K562 (cell line): Measurements from ENCODE around the gene CLEC10A. TPM values are rescaled to one million over a fixed set of nuclear protein-coding genes. Genes with fewer than 3 reads are reported as not detected.
A peak's percentile ranks its signal among the peaks of the same experiment; 100 is the strongest.

Experiments
- ATAC-seq: fragments of 200-7000 bp; cut with Tn5 transposase; 3 replicates; pipeline ENCODE4 v1.9.1; 2020; ENCODE audit warnings: moderate library complexity
- BruUV-seq: library from RNA; stranded (reverse); fragments of 400-500 nt; replicated peaks from 2 replicates; lab custom pipeline; 2021; lab: Mats Ljungman, UMichigan
- CTCF ChIA-PET: fragments of 300-600 bp; formaldehyde crosslinking; extraction: SDS; loops from one replicate; lab custom pipeline; 2021; ENCODE audit warnings: low intra/inter-chr PET ratio; lab: Yijun Ruan, JAX
- POLR2A ChIA-PET: fragments of 300-600, 350-650 bp; sonication (Branson Sonifier 250); formaldehyde crosslinking; extraction: SDS; loops from one replicate; lab custom pipeline; 2021; ENCODE audit warnings: antibody characterized with exemption, inconsistent platforms; lab: Yijun Ruan, JAX
- DNase-seq, 4 experiments: peaks; one replicate each; pipeline versions ENCODE4 v3.0.0 to v3.0.0-alpha.2; 2011 to 2018; ENCODE audit warnings: low spot score in 3 of 4, mixed read lengths in 3 of 4; ENCODE audit errors: extremely low read depth in 1 of 4
- FAIRE-seq: peaks from 2 replicates; lab custom pipeline; 2011; peaks lifted over from hg19 to GRCh38; lab: Jason Lieb, UNC
- H2AFZ ChIP-seq: 2 replicates; pipeline ENCODE4 v1.6.0; 2011; ENCODE audit warnings: low read depth, low read length, control low read depth, inconsistent platforms
- H3K27ac ChIP-seq: fragments of 200-600 bp; 3 replicates; pipeline ENCODE4 v1.8.0; 2011; ENCODE audit warnings: low read depth, mild to moderate bottlenecking, control low read depth, inconsistent platforms, low read length, moderate library complexity, mixed read lengths; ENCODE audit errors: extremely low read depth
- H3K27me3 ChIP-seq, 2 experiments: fragments of 300-600 bp in 1 of 2; 2 replicates in 1 of 2; 3 replicates in 1 of 2; pipeline versions ENCODE4 v1.6.0 to v1.8.0; 2011; ENCODE audit warnings: inconsistent platforms in 2 of 2, low read length in 2 of 2, mild to moderate bottlenecking in 1 of 2, mixed read lengths in 1 of 2, moderate library complexity in 1 of 2; ENCODE audit not compliant: control insufficient read depth in 2 of 2, insufficient read depth in 2 of 2
- H3K36me3 ChIP-seq: fragments of 300-600 bp; 3 replicates; pipeline ENCODE4 v1.8.0; 2011; ENCODE audit warnings: mild to moderate bottlenecking, low read length, inconsistent platforms; ENCODE audit not compliant: control insufficient read depth, insufficient read depth
- H3K4me1 ChIP-seq, 2 experiments: fragments of 200-600 bp in 1 of 2; replicated peaks in 1 of 2; 2 replicates in 1 of 2; 3 replicates in 1 of 2; pipeline versions ENCODE4 v1.5.1 to v1.8.0; 2011; ENCODE audit warnings: inconsistent platforms in 2 of 2, low read length in 2 of 2, mild to moderate bottlenecking in 1 of 2, mixed read lengths in 1 of 2, moderate library complexity in 1 of 2; ENCODE audit not compliant: control insufficient read depth in 2 of 2, insufficient read depth in 2 of 2
- H3K4me2 ChIP-seq: 2 replicates; pipeline ENCODE4 v1.6.1; 2011; ENCODE audit warnings: low read length, control low read depth, inconsistent platforms, mixed read lengths; ENCODE audit not compliant: insufficient read depth
- H3K4me3 ChIP-seq: fragments of 200-600 bp; sonication (generic), shearing (Covaris generic); 2 replicates; pipeline ENCODE4 v1.5.1; 2016; ENCODE audit warnings: control low read depth, inconsistent platforms
- H3K79me2 ChIP-seq: fragments of 200-600 bp; 3 replicates; pipeline ENCODE4 v1.8.0; 2011; ENCODE audit warnings: low read length, inconsistent platforms; ENCODE audit not compliant: control insufficient read depth, insufficient read depth
- H3K9ac ChIP-seq, 2 experiments: 2 replicates each; pipeline versions ENCODE4 v1.6.0 to v1.6.1; 2011; ENCODE audit warnings: low read depth in 2 of 2, low read length in 2 of 2, control low read depth in 1 of 2, inconsistent platforms in 1 of 2, mild to moderate bottlenecking in 1 of 2, mixed read lengths in 1 of 2; ENCODE audit not compliant: insufficient read depth in 1 of 2
- H3K9me1 ChIP-seq: one replicate; pipeline ENCODE4 v1.6.0; 2011; ENCODE audit warnings: inconsistent platforms, mild to moderate bottlenecking, low read length, moderate library complexity; ENCODE audit not compliant: control insufficient read depth, insufficient read depth
- H3K9me3 ChIP-seq: replicated peaks from 2 replicates; pipeline ENCODE4 v1.5.1; 2011; ENCODE audit warnings: low read depth, low read length, inconsistent platforms; ENCODE audit not compliant: control insufficient read depth, insufficient read depth
- H4K20me1 ChIP-seq: replicated peaks from 2 replicates; pipeline ENCODE4 v1.6.1; 2011; ENCODE audit warnings: low read length, inconsistent platforms, mixed read lengths; ENCODE audit not compliant: control insufficient read depth, insufficient read depth
- JUND ChIP-seq, 2 experiments: IDR thresholded peaks; 2 replicates in 1 of 2; 3 replicates in 1 of 2; pipeline ENCODE4 v1.6.1; 2011; ENCODE audit warnings: borderline replicate concordance in 2 of 2, low read depth in 2 of 2, low read length in 2 of 2, improper control_type of control experiment in 1 of 2, missing biosample characterization in 1 of 2, missing genetic modification characterization in 1 of 2, missing genetic modification reagents in 1 of 2
- MCM3 ChIP-seq: fragments of 450-650 bp; IDR thresholded peaks from 2 replicates; pipeline ENCODE4 v1.6.1; 2016
- MEF2D ChIP-seq: conservative IDR thresholded peaks from 2 replicates; pipeline ENCODE4 v1.6.1; 2016; ENCODE audit warnings: low read depth, missing genetic modification characterization, missing compliant biosample characterization
- NR2C2 ChIP-seq, 2 experiments: fragments of 200-800 bp in 1 of 2; sonication (Bioruptor generic) in 1 of 2; sonication (generic) in 1 of 2; formaldehyde crosslinking in 1 of 2; IDR thresholded peaks; 2 replicates each; pipeline versions ENCODE4 v1.6.1 to v1.8.0; 2016 to 2022; ENCODE audit warnings: mild to moderate bottlenecking in 1 of 2, missing compliant biosample characterization in 1 of 2, missing genetic modification characterization in 1 of 2, missing genetic modification reagents in 1 of 2
- PHF20 ChIP-seq: fragments of 450-650 bp; IDR thresholded peaks from 2 replicates; pipeline ENCODE4 v1.6.1; 2018; ENCODE audit not compliant: partially characterized antibody
- RAD51 ChIP-seq: fragments of 450-650 bp; IDR thresholded peaks from 2 replicates; pipeline ENCODE4 v1.7.1; 2016; ENCODE audit warnings: low read depth, mild to moderate bottlenecking, borderline replicate concordance
- WGBS: fragments of 100-300 bp; shearing (Covaris generic); methylation state at CpG from one replicate; pipeline ENCODE4 v1.1.6; 2016; ENCODE audit warnings: low coverage, mixed read lengths; ENCODE audit not compliant: insufficient coverage; ENCODE audit errors: missing lambda C conversion rate; 5-methylcytosine and 5-hydroxymethylcytosine counted together
- in situ Hi-C: fragments of 300-500 bp; cut with MboI; formaldehyde crosslinking; loops from 4 replicates; pipeline ENCODE4 v1.15.0; 2018; ENCODE audit warnings: inconsistent platforms, mixed read lengths
- intact Hi-C: fragments of 100-400 bp; cut with micrococcal nuclease; formaldehyde crosslinking; loops from 2 replicates; pipeline ENCODE4 v1.14.2; 2022
- polyA plus RNA-seq, 8 experiments: library from polyadenylated mRNA; depleted of rRNA in 4 of 8; stranded (reverse) in 5 of 8; unstranded in 3 of 8; fragments of >200 nt; fragmentation: Nextera tagmentation in 2 of 8; fragmentation: Illumina TruSeq in 1 of 8; extraction: Ambion mirVana in 2 of 8; extraction: Trizol in 1 of 8; gene quantifications; 2 replicates each; pipeline versions ENCODE4 v1.2.1 to v1.2.3, GENCODE V29; 2011 to 2014; ENCODE audit warnings: inconsistent platforms in 1 of 8, missing spikeins in 1 of 8
- total RNA-seq, 7 experiments: library from RNA; depleted of rRNA in 6 of 7; stranded (reverse); fragments of >200 nt in 6 of 7; fragmentation: Illumina TruSeq in 2 of 7; extraction: Trizol in 2 of 7; gene quantifications; 2 replicates each; pipeline versions ENCODE4 v1.2.1 to v1.2.3, GENCODE V29; 2011 to 2021; ENCODE audit warnings: low replicate concordance in 1 of 7
- TF ChIP-seq, protein P1 (sequence below): sonication (generic); formaldehyde crosslinking; IDR thresholded peaks from 2 replicates; pipeline ENCODE4 v1.8.0; 2022; ENCODE audit warnings: missing genetic modification reagents, mild to moderate bottlenecking, moderate library complexity, borderline replicate concordance

CLEC10A gene
- total and polyA plus RNA-seq, 9 of the 15 experiments (the other 6 are each of a cell fraction or from before 2014, with no cell fraction given), result 0.04 to 0.11 (median 0.05) TPM; not detected in 6

DNA sequence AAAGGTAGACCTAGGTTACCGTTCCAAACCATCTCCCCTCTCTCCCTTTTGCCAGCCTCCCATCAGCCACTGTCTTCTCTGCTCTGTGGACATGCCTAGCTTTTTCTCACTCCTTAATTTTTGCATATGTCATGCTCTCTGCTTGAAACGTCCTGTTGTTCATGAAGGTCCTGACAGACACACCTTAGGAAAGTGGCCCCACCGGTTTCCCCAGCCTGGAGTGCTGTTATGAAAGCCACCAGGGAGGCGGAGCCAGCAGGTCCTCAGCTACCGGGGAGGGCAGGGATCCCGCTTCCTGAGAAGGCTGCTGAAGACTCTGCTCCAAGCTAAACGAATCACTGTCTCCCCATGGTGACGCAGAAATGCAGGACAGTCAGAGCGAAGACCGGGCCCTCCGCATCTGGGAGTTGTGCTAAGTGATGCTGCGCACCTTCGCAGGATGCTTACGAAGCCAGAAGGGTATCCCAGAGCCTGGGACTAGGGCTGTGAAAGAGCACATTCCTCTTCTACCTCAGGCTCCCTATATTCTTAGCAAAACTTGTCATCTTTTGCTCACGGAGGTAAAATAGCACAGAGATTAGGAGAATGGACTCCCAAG, 33.8 kb downstream of the CLEC10A start:
- Histone ChIP-seq H3K4me3 (no peak overlapping the region), H3K4me2 (peak overlapping the region; percentile 57), H3K4me1 (peaks cover 0 to 26% of the 10 kb centered on the region in 2 experiments; a peak in 4 of 5 replicates), H3K36me3 (no peaks in the 10 kb centered on the region), H3K27ac (no peak overlapping the region), H3K9ac (0 out of 4 replicates have a peak overlapping the region, but pooled peaks of 1 of the 2 experiments have one; percentile 29), H3K9me3 (no peaks in the 10 kb centered on the region), H4K20me1 (no peaks in the 10 kb centered on the region), H3K9me1 (no peaks in the 10 kb centered on the region), H3K79me2 (no peaks in the 10 kb centered on the region), H3K27me3 (peaks cover 0 to 6% of the 10 kb centered on the region in 2 experiments; a peak in 4 of 5 replicates), H2AFZ (peak overlapping the region; percentile 30)
- ChIA-PET CTCF (interaction anchor here (0.7 to 3.6 kb wide), 3 partner anchors 89 to 131 kb away, joined by 3 to 41 read pairs (median 11); no protein-coding TSS in a partner anchor), POLR2A (interaction anchor here (1.0 to 3.2 kb wide), 4 partner anchors 10 to 139 kb away, joined by 3 to 10 read pairs (median 4); partner anchors contain the start of gene SLC16A13)
- intact Hi-C loops (loop anchor here (1.0 kb wide), 1 partner anchor 90 kb away; no protein-coding TSS in a partner anchor), in situ Hi-C loops (loop anchor here (10.0 to 25.0 kb wide), 2 partner anchors 289 to 516 kb away; partner anchors contain the start of genes ACAP1, SENP3 and TNFSF13)
- DNase-seq (no peak), FAIRE-seq (no peak), ATAC-seq (peak; percentile 61)
- BruUV-seq, result no TSS peak
- no peak for TF ChIP-seq JUND (IDR thresholded peaks at IDR 0.05; ENCODE audit: borderline replicate concordance, low read depth, low read length)
- no peak for TF ChIP-seq JUND (tag; IDR thresholded peaks at IDR 0.05; ENCODE audit: borderline replicate concordance, low read depth, low read length)
- no peak for TF ChIP-seq PHF20
- TF ChIP-seq NR2C2 (CRISPR knock-in tag; IDR thresholded peaks at IDR 0.05), result no peak
- TF ChIP-seq NR2C2 (tag; IDR thresholded peaks at IDR 0.05), result no peak
- TF ChIP-seq, protein P1, sequence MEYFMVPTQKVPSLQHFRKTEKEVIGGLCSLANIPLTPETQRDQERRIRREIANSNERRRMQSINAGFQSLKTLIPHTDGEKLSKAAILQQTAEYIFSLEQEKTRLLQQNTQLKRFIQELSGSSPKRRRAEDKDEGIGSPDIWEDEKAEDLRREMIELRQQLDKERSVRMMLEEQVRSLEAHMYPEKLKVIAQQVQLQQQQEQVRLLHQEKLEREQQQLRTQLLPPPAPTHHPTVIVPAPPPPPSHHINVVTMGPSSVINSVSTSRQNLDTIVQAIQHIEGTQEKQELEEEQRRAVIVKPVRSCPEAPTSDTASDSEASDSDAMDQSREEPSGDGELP (CRISPR knock-in tag), result no peak
- no peak for TF ChIP-seq MEF2D
- no peak for TF ChIP-seq MCM3
- TF ChIP-seq RAD51, result no peak
- WGBS, result 27% methylated on average over 12 of the region's 15 CpGs
